IPS-15b (cell line): ENCODE results near the gene INSC.

Experiments used
- H3K27me3 ChIP-seq: one replicate; pipeline ENCODE4 v1.6.1; 2013; ENCODE audit warnings: low read length; ENCODE audit not compliant: control insufficient read depth, insufficient read depth
- H3K36me3 ChIP-seq: one replicate; pipeline ENCODE4 v1.6.1; 2013; ENCODE audit warnings: low read length; ENCODE audit not compliant: control insufficient read depth, insufficient read depth
- H3K4me1 ChIP-seq: one replicate; pipeline ENCODE4 v1.6.1; 2013; ENCODE audit warnings: mild to moderate bottlenecking, low read length; ENCODE audit not compliant: control insufficient read depth, insufficient read depth
- H3K4me3 ChIP-seq: one replicate; pipeline ENCODE4 v1.5.1; 2013; ENCODE audit warnings: low read depth, low read length
- H3K9ac ChIP-seq: one replicate; pipeline ENCODE4 v1.6.1; 2013; ENCODE audit warnings: low read depth, mild to moderate bottlenecking, low read length
- H3K9me3 ChIP-seq: one replicate; pipeline ENCODE4 v1.6.1; 2013; ENCODE audit warnings: mild to moderate bottlenecking, low read length; ENCODE audit not compliant: control insufficient read depth, insufficient read depth

INSC gene

DNA sequence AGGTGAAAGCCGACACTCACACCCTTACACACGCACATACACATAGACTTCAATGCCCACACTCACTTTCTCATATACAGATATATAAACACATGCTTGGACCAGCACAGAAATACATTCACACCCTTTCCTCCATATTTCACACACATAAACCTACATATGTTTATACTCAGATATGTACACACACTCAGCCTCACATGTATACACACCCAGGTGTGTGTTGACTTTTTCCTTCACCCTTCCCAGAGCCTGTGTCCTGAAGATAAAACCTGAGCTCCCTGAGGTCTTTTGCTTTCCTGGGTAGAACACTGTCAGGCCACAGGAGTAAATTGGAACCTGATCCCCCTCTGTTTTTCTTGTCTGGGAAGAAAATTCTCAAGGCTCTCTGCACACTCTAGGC is 62.8 kb downstream of the INSC start:
- H3K36me3 ChIP-seq = no peaks in the 10 kb centered on the region
- peaks cover 2% of the 10 kb centered on the region for H3K4me1 ChIP-seq
- H3K9ac ChIP-seq = no peak overlapping the region
- H3K27me3 ChIP-seq = no peaks in the 10 kb centered on the region
- H3K4me3 ChIP-seq = no peak overlapping the region
- no peaks in the 10 kb centered on the region for H3K9me3 ChIP-seq

DNA sequence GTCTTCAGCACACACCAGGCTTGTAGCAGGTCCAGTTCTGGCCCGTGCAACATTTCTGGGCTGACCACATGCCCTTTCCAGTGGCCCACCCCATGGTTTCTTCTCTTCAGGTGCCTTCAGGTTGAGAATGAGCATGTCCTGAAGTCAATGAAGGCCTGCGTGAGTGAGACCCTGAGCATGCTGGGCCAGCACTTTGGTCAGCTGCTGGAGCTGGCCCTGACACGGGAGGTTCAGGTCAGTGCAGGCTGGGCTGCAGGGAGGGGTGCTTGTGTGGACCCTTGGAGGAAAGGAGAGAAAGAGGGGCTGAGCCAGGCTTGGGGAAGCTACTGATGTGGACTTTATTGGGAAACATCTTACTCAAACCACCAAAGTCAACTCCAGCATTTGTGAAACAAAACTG is 63.5 kb downstream of the INSC start:
- no peaks in the 10 kb centered on the region for H3K36me3 ChIP-seq
- no peak overlapping the region for H3K9ac ChIP-seq
- no peaks in the 10 kb centered on the region for H3K27me3 ChIP-seq
- no peaks in the 10 kb centered on the region for H3K9me3 ChIP-seq
- H3K4me1 ChIP-seq = peaks cover 2% of the 10 kb centered on the region
- no peak overlapping the region for H3K4me3 ChIP-seq

DNA sequence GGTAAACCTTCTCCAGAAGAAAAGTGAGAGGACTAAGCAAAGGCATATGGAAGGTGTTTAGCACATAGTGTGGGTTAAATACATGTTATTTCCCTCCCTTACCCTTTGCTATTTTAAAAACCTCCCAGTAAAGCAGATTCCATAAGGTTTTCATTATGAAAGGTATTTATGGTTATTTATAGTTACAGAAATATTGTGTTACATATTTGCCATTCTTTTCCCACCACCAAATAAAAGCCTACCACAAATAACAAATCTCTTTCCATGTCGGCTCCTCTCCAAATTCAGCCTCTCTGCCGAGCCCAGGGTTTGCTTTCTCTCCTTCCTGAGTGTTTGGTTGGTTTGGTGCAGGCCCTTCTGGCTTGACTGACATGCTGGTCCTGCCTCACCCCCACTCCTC is 64.4 kb downstream of the INSC start:
- peaks cover 2% of the 10 kb centered on the region for H3K4me1 ChIP-seq
- no peak overlapping the region for H3K4me3 ChIP-seq
- no peaks in the 10 kb centered on the region for H3K9me3 ChIP-seq
- H3K9ac ChIP-seq = no peak overlapping the region
- no peaks in the 10 kb centered on the region for H3K27me3 ChIP-seq
- no peaks in the 10 kb centered on the region for H3K36me3 ChIP-seq

DNA sequence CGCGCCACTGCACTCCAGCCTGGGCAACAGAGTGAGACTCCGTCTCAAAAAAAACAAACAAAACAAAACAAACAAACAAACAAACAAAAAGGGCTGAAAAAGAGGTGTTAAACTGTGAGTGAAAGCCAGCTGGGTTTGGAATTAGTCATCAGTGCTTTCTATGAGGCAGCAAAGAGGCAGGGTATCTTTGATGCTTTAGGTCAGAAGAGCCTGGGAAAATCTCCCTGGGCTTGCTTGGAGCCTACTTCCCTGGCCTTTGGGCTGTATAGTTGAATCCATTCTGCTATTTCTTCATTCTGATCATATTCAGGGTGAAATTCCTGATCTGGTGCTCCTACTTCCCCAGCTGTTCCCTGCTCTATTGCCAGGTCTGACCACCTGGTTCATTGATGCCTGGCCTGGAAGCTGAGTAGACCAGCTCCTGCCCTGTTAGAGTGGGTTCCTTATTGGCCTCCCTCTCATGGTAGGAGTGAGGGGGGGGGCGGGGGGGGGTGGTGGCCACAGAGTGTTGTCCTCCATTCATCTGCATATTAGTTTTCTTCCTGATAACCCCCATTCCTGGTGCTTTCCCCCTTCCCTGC is 65.6 kb downstream of the INSC start:
- no peaks in the 10 kb centered on the region for H3K9me3 ChIP-seq
- H3K36me3 ChIP-seq = no peaks in the 10 kb centered on the region
- H3K4me1 ChIP-seq = peaks cover 2% of the 10 kb centered on the region
- H3K4me3 ChIP-seq = no peak overlapping the region
- H3K9ac ChIP-seq = no peak overlapping the region
- no peaks in the 10 kb centered on the region for H3K27me3 ChIP-seq

DNA sequence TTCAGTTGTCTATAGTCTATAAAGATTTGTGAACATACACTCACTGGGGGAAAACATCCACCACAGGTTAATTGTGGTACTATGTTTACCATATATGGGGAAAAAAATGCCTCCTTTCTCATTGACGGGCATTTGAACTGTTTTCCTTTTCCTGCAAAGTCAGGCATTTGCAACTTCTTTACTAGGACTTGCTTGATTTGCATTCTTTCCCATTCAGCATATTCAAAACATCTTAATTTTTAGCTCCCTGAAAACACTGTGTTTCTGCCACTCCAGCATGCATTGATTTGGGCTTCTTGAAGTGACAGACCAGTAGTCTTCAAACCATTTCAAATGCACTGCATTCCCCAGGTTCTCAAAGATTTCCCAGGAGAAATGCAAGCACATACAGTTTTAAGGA is 67.6 kb downstream of the INSC start:
- no peaks in the 10 kb centered on the region for H3K36me3 ChIP-seq
- no peaks in the 10 kb centered on the region for H3K9me3 ChIP-seq

DNA sequence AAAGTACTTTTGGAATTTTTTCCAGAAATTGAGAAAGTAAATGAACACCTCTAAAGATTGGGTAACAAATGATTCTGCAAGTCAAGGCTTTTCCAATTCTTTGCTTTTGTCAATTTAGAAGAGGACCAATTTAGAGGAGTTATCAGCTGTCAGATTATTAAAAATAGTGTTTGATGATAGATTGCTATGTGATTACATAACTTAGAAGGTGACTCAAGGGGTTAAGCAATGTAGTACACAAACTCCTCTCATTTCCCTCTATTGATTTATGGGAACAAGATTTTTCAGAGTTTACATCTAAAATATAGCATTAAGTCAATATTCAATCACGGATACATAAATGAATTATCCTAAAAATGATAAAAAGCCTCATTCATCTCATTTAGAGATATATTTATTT is 70.3 kb downstream of the INSC start:
- Histone ChIP-seq H3K36me3 (no peaks in the 10 kb centered on the region), H3K9me3 (no peaks in the 10 kb centered on the region), H3K4me1 (peaks cover 2% of the 10 kb centered on the region)

More for the DNA sequence above, 67.6 kb downstream of the INSC start:
- H3K27me3 ChIP-seq = no peaks in the 10 kb centered on the region
- H3K4me3 ChIP-seq = no peak overlapping the region
- H3K4me1 ChIP-seq = peaks cover 2% of the 10 kb centered on the region
- no peak overlapping the region for H3K9ac ChIP-seq

DNA sequence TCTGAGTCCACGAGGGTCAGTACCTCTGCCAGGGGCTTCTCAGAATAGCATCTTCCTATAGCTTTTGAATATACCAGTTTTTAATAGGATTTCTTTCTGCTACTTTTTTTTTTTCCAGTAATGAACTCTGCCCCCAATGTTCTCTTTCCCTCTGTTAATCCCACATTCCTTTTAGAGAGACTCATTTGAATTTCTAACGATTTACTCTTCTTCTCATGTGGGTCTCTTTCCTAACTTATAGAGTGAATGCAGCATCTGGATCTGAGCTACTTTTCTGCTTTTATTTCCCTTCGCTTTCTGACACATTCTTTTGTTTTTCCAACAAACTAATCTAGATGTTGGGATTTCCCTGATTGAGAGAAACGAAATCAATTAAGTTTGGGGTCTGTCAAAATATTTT is 71.4 kb downstream of the INSC start:
- Histone ChIP-seq H3K9me3 (no peaks in the 10 kb centered on the region), H3K36me3 (no peaks in the 10 kb centered on the region), H3K4me3 (no peak overlapping the region), H3K27me3 (no peaks in the 10 kb centered on the region), H3K4me1 (peaks cover 2% of the 10 kb centered on the region), H3K9ac (no peak overlapping the region)

More for the DNA sequence above, 70.3 kb downstream of the INSC start:
- Histone ChIP-seq H3K4me3 (no peak overlapping the region), H3K27me3 (no peaks in the 10 kb centered on the region), H3K9ac (no peak overlapping the region)

DNA sequence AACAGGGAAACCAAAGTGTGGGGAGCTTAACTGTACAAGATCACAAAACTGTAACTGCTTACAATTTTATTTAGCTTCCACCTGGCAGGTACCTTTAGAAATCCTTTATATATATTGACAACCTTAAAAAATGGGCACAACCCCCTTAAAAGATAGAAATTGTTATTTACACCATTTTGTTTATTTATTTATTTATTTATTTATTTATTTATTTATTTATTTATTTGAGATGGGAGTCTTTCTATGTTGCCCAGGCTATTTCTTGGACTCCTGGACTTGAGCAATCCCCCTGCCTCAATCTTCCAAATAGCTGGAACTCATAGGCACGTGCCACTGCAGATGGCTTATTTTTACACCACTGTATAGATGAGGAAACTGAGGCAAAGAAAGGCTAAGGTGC is 74.5 kb downstream of the INSC start:
- Histone ChIP-seq H3K36me3 (no peaks in the 10 kb centered on the region), H3K9ac (no peak overlapping the region), H3K9me3 (no peaks in the 10 kb centered on the region), H3K27me3 (no peaks in the 10 kb centered on the region), H3K4me1 (no peaks in the 10 kb centered on the region), H3K4me3 (no peak overlapping the region)

DNA sequence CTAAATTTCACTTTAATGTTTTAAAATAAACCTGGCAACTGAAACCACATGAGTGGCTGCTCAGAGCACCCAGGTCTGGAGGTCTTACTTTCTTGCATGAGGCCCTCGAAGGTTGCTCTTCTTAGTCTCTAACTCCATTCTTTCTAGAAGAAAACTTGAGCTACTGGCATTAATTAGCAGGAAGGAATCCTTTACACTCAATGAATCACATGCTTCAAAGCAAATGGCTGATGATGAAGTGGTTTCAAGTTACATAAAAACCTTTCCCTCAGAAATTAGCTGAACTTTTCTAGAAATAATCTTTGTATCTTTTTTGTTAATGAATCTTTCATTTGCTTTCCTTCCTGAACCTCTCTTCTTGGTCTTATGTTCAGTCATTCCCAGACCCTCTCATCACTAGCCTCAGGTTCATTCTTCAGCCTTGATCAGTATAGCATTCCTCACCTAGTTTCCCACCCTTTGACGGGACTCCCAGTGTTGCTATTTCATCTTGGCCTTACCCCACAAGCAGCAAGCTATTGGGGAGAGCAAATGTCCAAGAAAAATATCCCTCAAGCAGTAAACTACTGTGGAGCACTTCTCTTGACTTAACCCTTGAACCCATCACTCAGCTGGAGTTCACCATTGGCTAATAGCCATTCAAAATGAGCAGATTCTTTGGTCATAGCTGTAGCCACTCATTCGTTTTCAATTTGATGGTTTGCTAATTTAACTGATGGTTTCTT is 75.1 kb downstream of the INSC start:
- no peaks in the 10 kb centered on the region for H3K9me3 ChIP-seq
- H3K9ac ChIP-seq = no peak overlapping the region
- H3K4me3 ChIP-seq = no peak overlapping the region
- no peaks in the 10 kb centered on the region for H3K27me3 ChIP-seq
- no peaks in the 10 kb centered on the region for H3K36me3 ChIP-seq
- no peaks in the 10 kb centered on the region for H3K4me1 ChIP-seq

DNA sequence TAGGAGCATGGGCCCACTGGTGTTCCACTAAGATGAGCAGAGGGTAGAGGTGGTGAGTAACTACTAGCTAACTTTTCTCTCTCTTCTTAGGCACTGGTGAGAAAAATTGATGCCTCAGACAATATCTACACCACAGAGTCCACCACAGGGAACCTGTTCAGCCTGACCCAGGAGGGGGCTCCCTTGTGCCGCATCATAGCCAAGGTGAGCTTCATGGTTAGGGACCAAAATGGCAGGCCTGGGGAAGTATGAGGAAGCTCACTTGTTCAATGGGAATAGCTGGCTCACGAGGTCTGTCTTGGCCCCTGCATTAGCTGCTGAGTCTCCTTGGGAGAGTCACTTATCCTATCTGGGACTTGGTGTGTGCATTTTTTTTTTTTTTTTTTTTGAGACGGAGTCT is 75.9 kb downstream of the INSC start:
- Histone ChIP-seq H3K36me3 (no peaks in the 10 kb centered on the region), H3K4me1 (no peaks in the 10 kb centered on the region), H3K27me3 (no peaks in the 10 kb centered on the region), H3K9me3 (no peaks in the 10 kb centered on the region), H3K4me3 (no peak overlapping the region), H3K9ac (no peak overlapping the region)

DNA sequence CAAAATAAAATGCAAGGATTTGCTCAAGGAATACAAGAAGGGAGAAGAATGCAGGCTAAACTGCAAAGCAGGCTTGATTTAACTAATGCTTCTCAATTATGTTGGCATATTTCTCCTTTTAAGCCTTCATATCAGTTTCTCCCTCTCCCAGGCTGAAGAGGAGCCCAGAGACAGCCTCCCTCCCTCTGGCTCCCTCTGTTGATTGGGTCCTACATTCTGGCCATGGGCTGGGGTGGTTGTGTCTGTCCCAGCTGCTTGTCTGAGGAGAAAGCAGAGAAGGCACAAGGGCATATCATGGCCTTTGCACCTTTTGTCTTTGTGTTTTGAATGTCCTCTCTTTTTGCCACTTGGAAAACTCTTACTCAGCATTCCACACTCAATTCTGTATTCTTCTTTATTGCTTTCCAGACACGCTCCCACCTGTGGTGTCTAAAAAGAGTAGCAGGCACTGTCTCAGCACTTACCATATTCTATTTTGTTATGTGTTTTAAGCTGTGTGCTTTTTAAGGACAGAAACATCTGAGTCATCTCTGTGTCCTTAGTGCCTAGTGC is 77.4 kb downstream of the INSC start:
- H3K9ac ChIP-seq = no peak overlapping the region
- H3K27me3 ChIP-seq = no peaks in the 10 kb centered on the region
- H3K4me1 ChIP-seq = no peaks in the 10 kb centered on the region
- H3K36me3 ChIP-seq = no peaks in the 10 kb centered on the region
- H3K9me3 ChIP-seq = no peaks in the 10 kb centered on the region
- no peak overlapping the region for H3K4me3 ChIP-seq
